Central memory CD8-positive, alpha-beta T cell (primary cell): ENCODE results near the gene CDH16.
A peak's percentile ranks its signal among the peaks of the same experiment; 100 is the strongest.
"Not testable (repeated sequence)": the region's sequence is repeated elsewhere in the genome, so short reads cannot be mapped to it uniquely, and the experiment has no call there.

Experiments
- ATAC-seq: fragments of 150-1000 bp; cut with Tn5 transposase; replicated peaks from 2 replicates; pipeline ENCODE4 v1.10.0; 2022; ENCODE audit warnings: mild to moderate bottlenecking, moderate FRiP score, moderate number of reproducible peaks; ENCODE audit not compliant: poor library complexity, severe bottlenecking; ENCODE audit errors: extremely low read depth
- DNase-seq, 2 donors: peaks; one replicate each; pipeline ENCODE4 v3.0.0; 2021; ENCODE audit warnings: low spot score in 2 of 2
- H3K27ac Mint-ChIP-seq: one replicate; pipeline ENCODE4 v1.8.0; 2022; ENCODE audit warnings: low read depth, mild to moderate bottlenecking, moderate library complexity, mixed read lengths
- H3K27me3 Mint-ChIP-seq: one replicate; pipeline ENCODE4 v1.8.0; 2022; ENCODE audit warnings: mixed read lengths
- H3K36me3 Mint-ChIP-seq: one replicate; pipeline ENCODE4 v1.8.0; 2022; ENCODE audit warnings: mild to moderate bottlenecking, moderate library complexity, mixed read lengths; ENCODE audit not compliant: insufficient read depth
- H3K4me1 Mint-ChIP-seq: one replicate; pipeline ENCODE4 v1.8.0; 2022; ENCODE audit warnings: mixed read lengths
- H3K4me3 Mint-ChIP-seq: one replicate; pipeline ENCODE4 v1.8.0; 2022; ENCODE audit warnings: mild to moderate bottlenecking, moderate library complexity, mixed read lengths
- H3K9me3 Mint-ChIP-seq: one replicate; pipeline ENCODE4 v1.8.0; 2022; ENCODE audit warnings: mixed read lengths

CDH16 gene, protein sequence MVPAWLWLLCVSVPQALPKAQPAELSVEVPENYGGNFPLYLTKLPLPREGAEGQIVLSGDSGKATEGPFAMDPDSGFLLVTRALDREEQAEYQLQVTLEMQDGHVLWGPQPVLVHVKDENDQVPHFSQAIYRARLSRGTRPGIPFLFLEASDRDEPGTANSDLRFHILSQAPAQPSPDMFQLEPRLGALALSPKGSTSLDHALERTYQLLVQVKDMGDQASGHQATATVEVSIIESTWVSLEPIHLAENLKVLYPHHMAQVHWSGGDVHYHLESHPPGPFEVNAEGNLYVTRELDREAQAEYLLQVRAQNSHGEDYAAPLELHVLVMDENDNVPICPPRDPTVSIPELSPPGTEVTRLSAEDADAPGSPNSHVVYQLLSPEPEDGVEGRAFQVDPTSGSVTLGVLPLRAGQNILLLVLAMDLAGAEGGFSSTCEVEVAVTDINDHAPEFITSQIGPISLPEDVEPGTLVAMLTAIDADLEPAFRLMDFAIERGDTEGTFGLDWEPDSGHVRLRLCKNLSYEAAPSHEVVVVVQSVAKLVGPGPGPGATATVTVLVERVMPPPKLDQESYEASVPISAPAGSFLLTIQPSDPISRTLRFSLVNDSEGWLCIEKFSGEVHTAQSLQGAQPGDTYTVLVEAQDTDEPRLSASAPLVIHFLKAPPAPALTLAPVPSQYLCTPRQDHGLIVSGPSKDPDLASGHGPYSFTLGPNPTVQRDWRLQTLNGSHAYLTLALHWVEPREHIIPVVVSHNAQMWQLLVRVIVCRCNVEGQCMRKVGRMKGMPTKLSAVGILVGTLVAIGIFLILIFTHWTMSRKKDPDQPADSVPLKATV

DNA sequence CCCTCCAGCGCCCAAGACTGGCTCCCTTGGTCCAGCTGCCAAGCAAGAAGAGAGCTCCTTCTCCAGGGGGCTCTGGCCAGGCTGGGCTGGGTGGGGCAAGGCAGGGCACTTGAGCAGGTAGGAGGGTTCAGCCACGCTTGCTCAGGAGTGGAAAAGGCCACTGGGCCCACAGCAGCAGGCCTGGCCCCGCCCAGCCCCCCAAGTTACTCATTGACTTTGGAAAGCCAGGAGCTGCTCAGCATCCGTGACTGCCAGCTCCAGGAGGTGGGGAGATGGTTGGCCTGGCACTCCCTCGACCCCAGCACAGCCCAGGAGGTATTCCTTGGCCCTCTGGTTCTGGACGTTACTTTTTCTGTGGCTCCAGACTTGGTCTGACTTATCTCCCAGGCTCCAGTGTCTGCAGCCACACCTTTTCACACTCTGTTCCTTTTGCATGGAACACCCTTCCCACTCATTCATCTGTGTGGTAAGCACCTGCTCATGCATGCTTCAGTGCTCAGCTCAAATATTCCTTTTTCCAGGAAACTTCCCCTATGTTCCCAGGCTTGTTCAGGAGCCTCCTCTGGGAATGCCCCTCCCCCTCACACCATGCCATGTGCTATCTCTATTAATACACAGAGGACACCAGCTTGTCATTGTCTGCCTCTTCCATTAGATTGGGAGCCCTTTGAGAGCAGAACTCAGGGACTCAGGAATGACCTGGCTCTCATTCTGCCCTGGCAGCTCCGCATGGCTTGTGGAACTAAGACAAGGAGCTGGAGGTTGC, at the start of gene CDH16:
TSS of gene CDH16 (minus strand) at position 83 of the 766 bp plus-strand sequence. CDS start 820 bp downstream, outside the sequence.
- no peak within 1 kb of the TSS for H3K27ac Mint-ChIP-seq
- no peaks in the 10 kb centered on the region for H3K9me3 Mint-ChIP-seq

DNA sequence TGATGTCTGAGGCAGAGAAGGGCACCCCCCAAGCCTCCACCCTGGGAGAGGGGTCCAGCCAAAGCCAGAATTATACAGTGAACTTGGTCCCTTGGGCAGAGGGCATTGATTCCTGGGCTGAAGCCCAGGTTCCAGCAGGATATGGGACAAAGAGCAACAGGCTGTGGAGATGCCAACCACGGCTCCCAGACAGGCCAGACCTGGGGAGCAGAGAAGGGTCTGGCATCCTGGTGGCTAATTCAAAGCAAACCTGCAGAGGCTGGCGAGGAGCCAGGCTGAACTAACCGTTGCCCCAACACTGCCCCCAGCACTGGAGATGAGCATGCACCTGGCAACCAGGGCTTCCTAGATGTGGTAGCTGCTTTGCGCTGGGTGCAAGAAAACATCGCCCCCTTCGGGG, 45.4 kb upstream of the CDH16 start:
- DNase-seq = no peak
- Mint-ChIP-seq H3K27me3 (peaks cover 15% of the 10 kb centered on the region), H3K36me3 (peaks cover 3% of the 10 kb centered on the region), H3K4me3 (no peak overlapping the region), H3K4me1 (peaks cover 6% of the 10 kb centered on the region), H3K9me3 (no peaks in the 10 kb centered on the region), H3K27ac (no peak overlapping the region)
- ATAC-seq = no peak

More for the DNA sequence above, at the start of gene CDH16:
- peaks cover 4% of the 10 kb centered on the region for H3K4me1 Mint-ChIP-seq
- ATAC-seq (no peak), DNase-seq (no peak)
- H3K36me3 Mint-ChIP-seq = no peaks in the 10 kb centered on the region
- peaks cover 23% of the 10 kb centered on the region for H3K27me3 Mint-ChIP-seq
- no peak within 1 kb of the TSS for H3K4me3 Mint-ChIP-seq

DNA sequence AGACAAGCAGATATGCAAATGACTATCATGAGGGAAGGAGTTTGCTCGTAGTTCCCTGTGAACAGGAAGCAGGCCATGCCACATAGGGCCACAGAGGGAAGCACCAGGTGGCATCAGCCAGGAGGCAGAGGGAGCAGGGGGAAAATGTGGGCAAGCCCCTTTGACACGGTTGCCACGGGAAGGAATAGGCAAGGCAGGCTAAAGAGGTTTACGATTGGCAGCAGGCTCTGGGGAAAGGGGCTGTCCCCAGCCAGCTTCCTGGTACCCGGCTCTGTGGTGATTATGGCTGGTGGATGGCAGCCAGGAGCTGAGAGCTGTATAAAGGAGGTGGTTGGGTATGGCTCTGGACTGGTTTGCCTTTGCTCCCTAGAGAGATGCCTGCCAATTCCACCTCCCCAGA, 43.2 kb upstream of the CDH16 start:
- peaks cover 15% of the 10 kb centered on the region for H3K27me3 Mint-ChIP-seq
- H3K4me1 Mint-ChIP-seq = peaks cover 6% of the 10 kb centered on the region
- no peak overlapping the region for H3K27ac Mint-ChIP-seq
- no peak for ATAC-seq
- H3K9me3 Mint-ChIP-seq = no peaks in the 10 kb centered on the region
- no peak overlapping the region for H3K4me3 Mint-ChIP-seq
- no peak for DNase-seq
- peaks cover 3% of the 10 kb centered on the region for H3K36me3 Mint-ChIP-seq

DNA sequence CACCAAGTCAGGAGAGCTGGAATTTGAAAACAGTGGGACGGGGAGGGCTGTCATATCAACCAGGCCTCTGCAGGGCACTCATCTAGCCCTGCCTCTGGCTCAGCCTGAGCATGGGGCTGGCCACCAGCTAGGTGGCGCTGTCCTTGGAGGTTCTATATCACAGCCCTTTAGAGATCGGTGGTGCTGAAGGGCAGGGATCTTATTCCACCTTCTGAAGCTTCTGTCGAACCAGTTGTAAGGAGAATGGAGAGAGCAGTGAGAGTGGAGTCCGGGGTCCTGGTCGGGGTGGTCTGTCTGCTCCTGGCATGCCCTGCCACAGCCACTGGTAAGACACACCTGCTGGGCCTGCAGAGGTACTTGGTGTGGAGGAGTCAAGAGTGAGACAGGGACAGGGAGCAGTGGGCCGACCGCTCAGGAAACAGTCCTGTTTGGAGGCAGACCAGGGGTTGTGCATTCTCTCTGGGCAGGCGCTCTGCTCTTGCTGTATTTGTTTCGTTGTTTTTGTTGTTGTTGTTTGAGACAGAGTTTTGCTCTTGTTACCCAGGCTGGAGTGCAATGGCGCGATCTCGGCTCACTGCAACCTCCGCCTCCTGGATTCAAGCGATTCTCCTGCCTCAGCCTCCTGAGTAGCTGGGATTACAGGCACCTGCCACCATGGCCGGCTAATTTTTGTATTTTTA, 42.5 kb upstream of the CDH16 start, which contains the start of gene CES3:
TSS of gene CES3 (plus strand) at position 202 of the 680 bp plus-strand sequence. CDS start at position 244, 42 bp downstream.
- ATAC-seq (peak; percentile 94), DNase-seq (peak in 1 of 2 donors; percentile 25)
- Mint-ChIP-seq H3K36me3 (peaks cover 3% of the 10 kb centered on the region), H3K9me3 (no peaks in the 10 kb centered on the region), H3K4me3 (no peak within 1 kb of the TSS), H3K4me1 (peaks cover 6% of the 10 kb centered on the region), H3K27me3 (peaks cover 15% of the 10 kb centered on the region), H3K27ac (peak within 1 kb of the TSS; percentile 76)

DNA sequence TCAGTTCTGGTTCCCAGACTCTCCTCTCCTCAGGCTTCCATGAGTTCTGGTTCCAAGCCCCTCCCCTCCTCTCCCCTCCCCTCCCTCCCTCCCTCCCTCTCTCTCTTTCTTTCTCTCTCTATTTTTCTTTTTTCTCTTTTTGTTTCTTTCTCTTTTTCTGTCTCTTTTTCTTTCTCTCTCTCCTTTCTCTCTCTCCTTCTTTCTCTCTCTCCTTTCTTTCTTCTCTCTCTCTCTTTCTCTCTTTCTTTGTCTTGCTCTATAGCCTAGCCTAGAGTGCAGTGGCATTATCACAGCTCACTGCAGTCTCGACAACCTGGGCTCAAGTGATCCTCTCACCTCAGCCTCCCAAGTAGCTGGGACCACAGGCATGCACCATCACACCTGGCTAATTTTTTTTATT, 41.6 kb upstream of the CDH16 start:
- H3K36me3 Mint-ChIP-seq = peaks cover 3% of the 10 kb centered on the region
- peaks cover 13% of the 10 kb centered on the region for H3K27me3 Mint-ChIP-seq
- no peak overlapping the region for H3K4me3 Mint-ChIP-seq
- no peaks in the 10 kb centered on the region for H3K9me3 Mint-ChIP-seq
- H3K27ac Mint-ChIP-seq = no peak overlapping the region
- no peak for DNase-seq
- peaks cover 6% of the 10 kb centered on the region for H3K4me1 Mint-ChIP-seq
- no peak for ATAC-seq

DNA sequence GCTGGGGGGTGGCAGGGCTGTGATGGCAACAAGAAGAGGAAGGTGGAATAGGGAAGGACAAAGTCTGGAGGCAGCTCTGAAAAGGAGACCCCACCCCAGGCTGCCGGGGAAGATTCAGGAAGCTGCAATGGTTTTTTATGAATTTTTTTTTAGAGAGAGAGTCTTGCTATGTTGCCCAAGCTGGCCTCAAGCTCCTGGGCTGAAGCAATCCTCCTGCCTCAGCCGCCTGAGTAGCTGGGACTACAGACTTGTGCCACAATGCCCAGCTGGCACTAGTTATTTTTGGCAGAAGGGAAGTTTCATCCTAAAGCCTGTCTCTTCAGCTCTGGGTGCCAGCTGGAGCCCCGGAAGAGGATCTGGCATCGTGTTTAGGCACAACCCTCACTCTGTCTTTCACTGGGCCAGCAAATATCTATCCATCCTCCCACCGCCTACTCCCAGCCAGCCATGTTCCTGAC, 41.0 kb upstream of the CDH16 start:
- ATAC-seq = no peak
- H3K36me3 Mint-ChIP-seq = peaks cover 3% of the 10 kb centered on the region
- peaks cover 7% of the 10 kb centered on the region for H3K27me3 Mint-ChIP-seq
- no peak overlapping the region for H3K27ac Mint-ChIP-seq
- H3K4me3 Mint-ChIP-seq = no peak overlapping the region
- no peak for DNase-seq
- peaks cover 6% of the 10 kb centered on the region for H3K4me1 Mint-ChIP-seq
- no peaks in the 10 kb centered on the region for H3K9me3 Mint-ChIP-seq

DNA sequence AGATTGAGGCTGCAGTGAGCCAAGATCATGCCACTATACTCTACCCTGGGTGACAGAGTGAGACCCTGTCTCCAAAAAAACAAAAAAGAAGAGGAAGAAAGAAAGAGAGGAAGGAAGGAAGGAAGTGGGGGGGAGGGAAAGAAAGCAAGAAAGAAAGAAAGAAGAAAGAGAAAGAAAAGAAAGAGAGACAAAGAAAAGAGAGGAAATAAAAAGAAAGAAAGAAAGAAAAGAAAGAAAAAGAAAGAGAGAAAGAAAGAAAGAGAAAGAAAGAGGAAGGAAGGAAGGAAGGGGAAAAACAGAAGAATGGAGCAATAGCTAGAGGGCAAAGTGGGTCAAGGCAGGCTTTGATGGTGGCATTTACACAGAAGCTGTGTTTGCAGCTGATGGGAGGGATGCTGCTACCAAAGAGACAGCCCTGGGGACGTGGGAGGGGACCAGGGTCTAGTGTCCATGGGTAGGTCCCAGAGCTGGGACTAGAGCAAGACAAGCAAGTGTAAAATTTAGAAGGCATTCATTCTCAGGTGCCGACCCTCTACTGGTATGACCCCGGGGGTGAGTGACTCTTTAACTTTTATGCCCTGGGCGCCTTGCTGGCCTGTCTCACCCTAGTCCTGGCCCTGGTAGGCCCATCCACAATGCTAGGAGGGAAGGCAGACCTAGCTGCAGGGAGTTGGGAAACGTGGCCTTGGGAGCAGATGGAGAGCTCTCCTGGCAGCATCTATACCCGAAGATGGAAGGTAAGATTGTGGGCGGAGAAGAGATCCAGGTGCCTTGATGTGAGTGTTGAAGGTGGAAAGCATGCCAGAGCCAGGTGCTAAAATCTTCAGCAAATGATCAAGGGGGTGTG, 40.4 kb upstream of the CDH16 start:
- Mint-ChIP-seq H3K4me3 (no peak overlapping the region), H3K27ac (peak overlapping the region; percentile 60), H3K9me3 (no peaks in the 10 kb centered on the region), H3K4me1 (peaks cover 7% of the 10 kb centered on the region), H3K36me3 (peaks cover 2% of the 10 kb centered on the region), H3K27me3 (peaks cover 4% of the 10 kb centered on the region)
- no peak for DNase-seq
- ATAC-seq = no peak

DNA sequence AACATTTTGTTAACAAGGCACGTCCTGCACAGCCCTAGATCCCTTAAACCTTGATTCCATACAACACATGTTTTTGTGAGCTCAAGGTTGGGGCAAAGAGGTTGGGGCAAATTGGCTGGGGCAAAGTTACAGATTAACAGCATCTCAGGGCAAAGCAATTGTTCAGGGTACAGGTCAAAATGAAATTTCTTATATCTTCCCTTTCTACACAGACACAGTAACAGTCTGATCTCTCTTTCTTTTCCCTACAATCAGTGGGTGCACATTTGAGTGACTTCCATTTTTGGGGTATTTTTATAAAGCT, 37.4 kb upstream of the CDH16 start:
- not testable (repeated sequence) for ATAC-seq, DNase-seq, H3K9me3 Mint-ChIP-seq

DNA sequence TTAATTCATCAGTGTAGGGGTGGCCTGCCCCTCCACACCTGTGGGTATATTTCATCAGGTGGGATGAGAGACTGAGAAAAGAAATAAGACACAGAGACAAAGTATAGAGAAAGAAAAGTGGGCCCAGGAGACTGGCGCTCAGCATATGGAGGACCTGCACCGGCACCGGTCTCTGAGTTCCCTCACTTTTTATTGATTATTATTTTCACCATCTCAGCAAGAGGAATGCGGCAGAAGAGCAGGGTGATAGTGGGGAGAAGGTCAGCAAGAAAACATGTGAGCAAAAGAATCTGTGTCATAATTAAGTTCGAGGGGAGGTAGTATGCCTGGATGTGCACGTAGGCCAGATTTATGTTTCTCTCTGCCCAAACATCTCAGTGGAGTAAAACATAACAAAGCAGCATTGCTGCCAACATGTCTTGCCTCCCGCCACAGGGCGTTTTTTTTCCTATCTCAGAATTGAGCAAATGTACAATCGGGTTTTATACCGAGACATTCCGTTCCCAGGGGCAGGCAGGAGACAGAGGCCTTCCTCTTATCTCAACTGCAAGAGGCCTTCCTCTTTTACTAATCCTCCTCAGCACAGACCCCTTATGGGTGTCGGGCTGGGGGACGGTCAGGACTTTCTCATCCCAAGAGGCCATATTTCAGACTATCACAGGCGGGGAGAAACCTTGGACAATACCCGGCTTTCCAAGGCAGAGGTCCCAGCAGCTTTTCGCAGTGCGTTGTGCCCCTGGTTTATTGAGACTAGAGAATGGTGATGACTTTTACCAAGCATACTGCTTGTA, 36.9 kb upstream of the CDH16 start:
- H3K4me1 Mint-ChIP-seq, ATAC-seq, H3K9me3 Mint-ChIP-seq, DNase-seq, H3K36me3 Mint-ChIP-seq, H3K4me3 Mint-ChIP-seq, H3K27ac Mint-ChIP-seq: not testable (repeated sequence)
- peaks cover 37% of the 10 kb centered on the region for H3K27me3 Mint-ChIP-seq

More for the DNA sequence above, 37.4 kb upstream of the CDH16 start:
- H3K27ac Mint-ChIP-seq, H3K36me3 Mint-ChIP-seq, H3K4me1 Mint-ChIP-seq, H3K4me3 Mint-ChIP-seq: not testable (repeated sequence)
- peaks cover 32% of the 10 kb centered on the region for H3K27me3 Mint-ChIP-seq

DNA sequence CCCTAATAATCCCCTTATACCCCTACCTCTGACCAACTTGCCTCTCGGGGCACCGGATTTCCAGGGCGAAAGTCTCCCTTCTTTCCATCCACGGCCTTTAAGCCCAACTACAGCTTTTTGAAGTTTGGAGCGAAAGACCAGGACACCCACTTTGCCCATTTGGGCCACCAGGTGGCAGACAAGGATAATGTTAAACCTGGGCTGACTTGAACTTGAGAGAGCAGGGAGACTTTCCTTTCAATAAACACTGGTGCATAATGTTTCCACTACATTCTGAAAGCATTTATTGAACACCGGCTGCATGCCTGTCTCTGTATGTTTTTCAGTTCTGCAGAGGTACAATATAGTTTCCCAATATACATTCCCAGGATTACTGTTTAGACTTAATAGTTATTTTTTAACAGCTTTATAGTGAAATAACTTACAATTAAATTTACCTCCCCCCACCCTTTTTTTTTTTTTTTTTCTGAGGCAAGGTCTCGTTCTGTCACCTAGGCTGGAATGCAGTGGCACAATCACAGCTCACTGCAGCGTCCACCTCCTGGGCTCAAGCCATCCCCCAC, 35.5 kb upstream of the CDH16 start:
- Mint-ChIP-seq H3K4me3 (no peak overlapping the region), H3K27me3 (peaks cover 51% of the 10 kb centered on the region), H3K36me3 (no peaks in the 10 kb centered on the region), H3K27ac (no peak overlapping the region), H3K9me3 (no peaks in the 10 kb centered on the region), H3K4me1 (peaks cover 5% of the 10 kb centered on the region)
- peak; percentile 59 to 62 for DNase-seq
- ATAC-seq = peak; percentile 65
